ENCODE data around the gene C1GALT1. TPM values are rescaled to one million over a fixed set of nuclear protein-coding genes. Genes with fewer than 3 reads are reported as not detected.
A peak's percentile ranks its signal among the peaks of the same experiment; 100 is the strongest.

C1GALT1 gene
- total RNA-seq, 1 donor from 2014 or later = 48.8 TPM

GRCh38 chr7:7276161-7276560 lies 93.8 kb downstream of the C1GALT1 start:
- H3K9me3 Mint-ChIP-seq = peaks cover 5% of the 10 kb centered on the region
- no peak for TF ChIP-seq CTCF (conservative IDR thresholded peaks at IDR 0.05)
- H3K4me1 Mint-ChIP-seq (ENCODE audit: unreplicated experiment) = peaks cover 13% of the 10 kb centered on the region
- H3K4me3 Mint-ChIP-seq = no peak overlapping the region
- peak overlapping the region; percentile 40 for H3K27ac Mint-ChIP-seq
- H3K27me3 Mint-ChIP-seq = no peaks in the 10 kb centered on the region
- peaks cover 3% of the 10 kb centered on the region for H3K36me3 Mint-ChIP-seq
- no peak for DNase-seq (ENCODE audit: extremely low spot score, unreplicated experiment)

- H3K36me3 Mint-ChIP-seq = no peaks in the 10 kb centered on the region
- no peak overlapping the region for H3K27ac Mint-ChIP-seq
- no peak for DNase-seq (ENCODE audit: extremely low spot score, unreplicated experiment)
- no peak for TF ChIP-seq CTCF (conservative IDR thresholded peaks at IDR 0.05)
- no peaks in the 10 kb centered on the region for H3K27me3 Mint-ChIP-seq
- H3K4me3 Mint-ChIP-seq = no peak overlapping the region
- peaks cover 6% of the 10 kb centered on the region for H3K9me3 Mint-ChIP-seq
- no peaks in the 10 kb centered on the region for H3K4me1 Mint-ChIP-seq (ENCODE audit: unreplicated experiment)
These were observed 108.2 kb downstream of the C1GALT1 start for GRCh38 chr7:7290429-7291122.

- no peak overlapping the region for H3K27ac Mint-ChIP-seq
- no peak for TF ChIP-seq CTCF (conservative IDR thresholded peaks at IDR 0.05)
- no peak overlapping the region for H3K4me3 Mint-ChIP-seq
- H3K27me3 Mint-ChIP-seq = no peaks in the 10 kb centered on the region
- DNase-seq (ENCODE audit: extremely low spot score, unreplicated experiment) = no peak
- H3K9me3 Mint-ChIP-seq = no peaks in the 10 kb centered on the region
- H3K4me1 Mint-ChIP-seq (ENCODE audit: unreplicated experiment) = no peaks in the 10 kb centered on the region
- H3K36me3 Mint-ChIP-seq = no peaks in the 10 kb centered on the region
These were observed 109.7 kb downstream of the C1GALT1 start for GRCh38 chr7:7292085-7292484.

GRCh38 chr7:7292608-7293007 lies 110.3 kb downstream of the C1GALT1 start:
- no peaks in the 10 kb centered on the region for H3K27me3 Mint-ChIP-seq
- H3K4me1 Mint-ChIP-seq (ENCODE audit: unreplicated experiment) = no peaks in the 10 kb centered on the region

GRCh38 chr7:7293092-7293491 lies 110.7 kb downstream of the C1GALT1 start:
- no peaks in the 10 kb centered on the region for H3K27me3 Mint-ChIP-seq
- no peak overlapping the region for H3K4me3 Mint-ChIP-seq
- no peaks in the 10 kb centered on the region for H3K9me3 Mint-ChIP-seq
- H3K36me3 Mint-ChIP-seq = no peaks in the 10 kb centered on the region
- DNase-seq (ENCODE audit: extremely low spot score, unreplicated experiment) = no peak
- H3K4me1 Mint-ChIP-seq (ENCODE audit: unreplicated experiment) = no peaks in the 10 kb centered on the region
- TF ChIP-seq CTCF (conservative IDR thresholded peaks at IDR 0.05) = no peak
- H3K27ac Mint-ChIP-seq = no peak overlapping the region

More at GRCh38 chr7:7292608-7293007, 110.3 kb downstream of the C1GALT1 start:
- Mint-ChIP-seq H3K4me3 (no peak overlapping the region), H3K27ac (no peak overlapping the region), H3K9me3 (no peaks in the 10 kb centered on the region), H3K36me3 (no peaks in the 10 kb centered on the region)
- no peak for DNase-seq (ENCODE audit: extremely low spot score, unreplicated experiment)
- TF ChIP-seq CTCF (conservative IDR thresholded peaks at IDR 0.05) = no peak
